D721Med (cell line): ENCODE data around the gene CEP126.

Experiments
- DNase-seq: peaks from one replicate; pipeline ENCODE4 v3.0.0; 2011; ENCODE audit warnings: low spot score; ENCODE audit not compliant: insufficient read length
- FAIRE-seq: peaks from 2 replicates; lab custom pipeline; 2011; peaks lifted over from hg19 to GRCh38; lab: Jason Lieb, UNC
- TF ChIP-seq, protein P1 (sequence below): IDR thresholded peaks from 2 replicates; pipeline ENCODE4 v1.5.1; 2012; ENCODE audit warnings: mild to moderate bottlenecking, control low read depth; ENCODE audit not compliant: insufficient read depth; ENCODE audit errors: missing control alignments

The CEP126 gene

DNA sequence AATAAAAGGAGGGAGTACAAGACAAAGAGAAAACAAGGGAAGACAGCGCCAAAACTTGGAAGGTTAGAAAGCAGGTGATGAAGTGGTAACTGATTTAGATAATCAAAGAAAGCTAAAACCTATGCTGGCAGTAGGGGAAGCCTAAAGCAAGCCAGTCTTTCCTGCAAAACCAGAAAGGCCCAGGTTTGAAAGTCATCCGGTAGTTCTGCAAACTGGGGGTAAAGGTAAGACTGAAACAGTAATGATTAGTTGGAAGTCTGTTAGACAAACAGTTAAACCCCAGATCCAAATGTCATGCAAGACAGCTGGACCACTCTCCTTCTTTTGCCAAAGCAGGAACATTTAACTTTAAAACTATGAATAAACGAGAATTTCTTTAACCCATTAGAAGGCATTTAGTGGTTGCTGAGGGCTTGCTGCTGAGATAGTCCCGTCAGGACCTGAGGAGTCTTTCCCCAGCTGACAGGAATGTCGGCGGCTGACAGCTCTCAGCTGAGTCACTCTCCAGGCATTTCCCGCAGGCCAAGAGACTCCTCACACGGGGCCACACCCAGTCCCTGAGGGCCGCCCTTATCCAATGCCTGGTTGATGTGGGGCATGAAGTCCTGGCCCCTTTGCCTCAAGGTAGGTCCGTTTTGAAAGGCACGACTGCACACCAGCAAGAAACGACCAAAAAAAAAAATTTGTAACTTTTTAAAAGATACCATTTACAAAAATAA is 96.1 kb downstream of the CEP126 start:
- DNase-seq (no peak), FAIRE-seq (no peak)
- TF ChIP-seq, protein P1, sequence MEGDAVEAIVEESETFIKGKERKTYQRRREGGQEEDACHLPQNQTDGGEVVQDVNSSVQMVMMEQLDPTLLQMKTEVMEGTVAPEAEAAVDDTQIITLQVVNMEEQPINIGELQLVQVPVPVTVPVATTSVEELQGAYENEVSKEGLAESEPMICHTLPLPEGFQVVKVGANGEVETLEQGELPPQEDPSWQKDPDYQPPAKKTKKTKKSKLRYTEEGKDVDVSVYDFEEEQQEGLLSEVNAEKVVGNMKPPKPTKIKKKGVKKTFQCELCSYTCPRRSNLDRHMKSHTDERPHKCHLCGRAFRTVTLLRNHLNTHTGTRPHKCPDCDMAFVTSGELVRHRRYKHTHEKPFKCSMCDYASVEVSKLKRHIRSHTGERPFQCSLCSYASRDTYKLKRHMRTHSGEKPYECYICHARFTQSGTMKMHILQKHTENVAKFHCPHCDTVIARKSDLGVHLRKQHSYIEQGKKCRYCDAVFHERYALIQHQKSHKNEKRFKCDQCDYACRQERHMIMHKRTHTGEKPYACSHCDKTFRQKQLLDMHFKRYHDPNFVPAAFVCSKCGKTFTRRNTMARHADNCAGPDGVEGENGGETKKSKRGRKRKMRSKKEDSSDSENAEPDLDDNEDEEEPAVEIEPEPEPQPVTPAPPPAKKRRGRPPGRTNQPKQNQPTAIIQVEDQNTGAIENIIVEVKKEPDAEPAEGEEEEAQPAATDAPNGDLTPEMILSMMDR, result no peak

DNA sequence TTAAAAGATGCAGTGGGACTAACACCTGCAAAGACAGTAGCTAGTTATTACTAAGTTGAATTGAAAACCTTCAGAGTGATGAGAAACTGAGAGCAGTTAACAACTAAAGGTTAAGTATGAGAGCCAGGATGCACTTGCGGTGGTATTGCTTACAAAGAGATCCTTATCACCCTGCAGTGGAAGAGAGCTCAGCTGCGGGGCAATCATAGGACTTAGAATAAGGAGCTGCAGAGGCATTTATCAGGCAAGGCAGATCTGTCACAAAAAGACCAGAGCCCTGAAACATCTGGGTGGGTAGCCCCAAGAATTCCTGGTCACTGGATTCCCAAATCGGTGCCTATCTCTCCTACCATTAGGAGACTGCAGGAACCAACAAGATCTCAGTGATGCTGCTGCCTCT is 98.1 kb downstream of the CEP126 start:
- FAIRE-seq (no peak), DNase-seq (no peak)
- TF ChIP-seq, protein P1, result no peak

DNA sequence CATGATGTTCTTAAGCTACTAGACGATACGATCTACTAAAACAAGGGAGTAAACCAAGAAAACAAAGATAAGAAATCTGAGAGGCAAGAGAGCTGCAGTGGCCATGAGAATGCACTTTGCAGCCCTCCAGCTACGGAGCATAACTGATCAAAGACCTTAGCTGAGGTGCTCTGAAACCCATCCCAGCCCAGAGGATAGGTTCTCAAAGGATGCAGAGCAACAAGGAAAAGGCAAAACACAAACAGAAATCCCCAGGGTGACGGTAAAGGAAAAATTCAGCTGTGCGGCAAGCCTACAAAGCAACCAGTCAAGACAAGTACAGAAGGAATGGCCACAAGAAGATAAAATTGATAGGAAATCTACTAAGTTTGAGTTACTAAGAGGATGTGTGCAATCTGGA is 99.9 kb downstream of the CEP126 start:
- DNase-seq (no peak), FAIRE-seq (no peak)
- TF ChIP-seq, protein P1, result no peak

DNA sequence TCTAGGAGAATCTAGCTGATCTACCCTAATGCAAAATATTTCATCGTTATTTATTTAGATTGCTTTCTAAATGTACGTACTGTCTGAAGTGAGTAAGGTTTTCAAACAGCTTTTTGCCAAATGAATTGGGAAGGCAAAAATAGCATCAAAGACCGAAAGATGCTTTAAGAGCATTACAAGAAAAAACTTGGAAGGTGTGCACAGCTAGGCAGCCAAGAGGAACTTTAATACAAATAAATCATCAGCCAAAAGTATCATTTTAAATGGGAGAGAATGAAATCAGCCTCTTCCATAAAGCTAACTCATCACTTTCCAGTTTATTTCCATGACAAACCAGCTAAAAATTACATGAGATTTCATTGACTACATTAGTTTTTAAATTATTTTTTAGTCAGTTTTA is 102.2 kb downstream of the CEP126 start:
- DNase-seq, result no peak
- TF ChIP-seq, protein P1, result no peak
- FAIRE-seq, result no peak

DNA sequence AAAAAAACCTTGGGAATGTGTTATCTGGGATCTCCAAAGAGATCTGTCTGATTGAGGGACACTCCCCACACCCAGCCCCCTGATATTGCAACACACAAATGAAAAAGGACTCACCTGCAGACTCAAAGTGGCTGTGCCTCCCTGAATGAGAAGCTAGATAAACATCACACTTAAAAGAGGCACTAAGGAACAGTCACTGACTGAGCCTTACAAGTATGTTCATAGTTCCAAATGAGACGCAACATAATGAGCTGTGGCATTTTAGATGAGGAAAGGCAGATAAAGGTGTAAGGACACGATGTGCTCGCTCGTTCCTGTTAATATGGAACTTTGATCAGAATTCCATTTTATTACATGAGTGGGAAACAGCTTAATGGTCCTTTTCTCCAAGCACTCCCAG is 111.4 kb downstream of the CEP126 start:
- TF ChIP-seq, protein P1, result no peak
- DNase-seq (no peak), FAIRE-seq (no peak)

DNA sequence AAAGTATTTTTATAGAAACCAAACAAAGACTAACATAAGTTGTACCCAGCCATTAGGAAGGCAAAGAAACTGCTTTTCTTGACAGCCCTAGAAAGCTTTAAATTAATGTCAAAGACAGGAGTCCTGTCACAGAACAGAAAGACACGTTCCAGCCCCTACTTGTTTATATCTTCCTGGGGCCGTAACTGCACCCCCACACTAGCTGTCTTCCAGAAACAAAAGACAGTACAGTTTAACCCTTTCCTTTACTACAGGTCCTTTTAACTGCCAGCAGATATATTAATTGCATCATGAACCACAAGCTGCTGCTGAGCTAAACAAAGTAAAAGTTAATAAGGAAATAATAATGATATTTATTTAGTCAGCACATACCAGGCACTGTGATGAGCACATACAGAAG is 112.1 kb downstream of the CEP126 start:
- TF ChIP-seq, protein P1, result no peak
- DNase-seq, result no peak
- FAIRE-seq, result no peak

DNA sequence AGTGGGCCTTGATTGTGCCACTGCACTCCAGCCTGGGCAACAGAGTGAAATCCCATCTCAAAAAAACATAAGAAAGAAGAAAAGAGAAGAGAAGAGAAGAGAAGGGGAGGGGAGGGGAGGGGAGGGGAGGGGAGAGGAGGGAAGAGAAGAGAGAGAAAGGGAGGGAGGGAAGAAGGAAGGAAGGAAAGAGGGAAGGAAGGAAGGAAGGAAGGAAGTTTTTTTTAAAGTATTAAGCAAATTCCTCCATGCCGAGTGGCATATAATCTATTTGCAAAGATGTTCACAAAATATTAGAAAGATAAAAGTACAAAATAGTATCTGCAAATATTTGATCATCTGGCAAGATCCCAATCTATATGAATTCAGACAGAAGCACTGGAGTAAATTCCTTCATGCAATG is 121.9 kb downstream of the CEP126 start:
- DNase-seq (no peak), FAIRE-seq (no peak)
- TF ChIP-seq, protein P1, result no peak
